Mucosa of gallbladder (tissue), 1 donor: ENCODE measurements around the gene TNS3. TPM values are rescaled to one million over a fixed set of nuclear protein-coding genes. Genes with fewer than 3 reads are reported as not detected.
A peak's percentile ranks its signal among the peaks of the same experiment; 100 is the strongest.

Source experiments
- DNase-seq: peaks from one replicate; pipeline ENCODE4 v3.0.0-alpha.2; 2020; ENCODE audit warnings: low spot score
- total RNA-seq: library from RNA; stranded (reverse); gene quantifications from one replicate; pipeline ENCODE4 v1.2.1, GENCODE V29; 2021
- donor health status: DM: no; HTN: no; CAD: no.

TNS3 gene
- total RNA-seq, 1 donor from 2014 or later, result 97.2 TPM

- DNase-seq, result no peak
Measured at GRCh38 chr7:47507522-47507921, 74.4 kb downstream of the TNS3 start.

GRCh38 chr7:47506382-47507339 lies 75.2 kb downstream of the TNS3 start:
- no peak for DNase-seq

- DNase-seq, result no peak
Measured at GRCh38 chr7:47505312-47506007, 76.5 kb downstream of the TNS3 start.

GRCh38 chr7:47504551-47505311 lies 77.2 kb downstream of the TNS3 start:
- DNase-seq, result no peak

GRCh38 chr7:47503281-47503680 lies 78.6 kb downstream of the TNS3 start:
- no peak for DNase-seq

- no peak for DNase-seq
Measured at GRCh38 chr7:47502240-47502877, 79.6 kb downstream of the TNS3 start.

- no peak for DNase-seq
Measured at GRCh38 chr7:47501406-47501805, 80.5 kb downstream of the TNS3 start.

GRCh38 chr7:47500103-47500563 lies 81.8 kb downstream of the TNS3 start:
- DNase-seq, result peak; percentile 83

GRCh38 chr7:47498229-47499056 lies 83.5 kb downstream of the TNS3 start:
- DNase-seq, result no peak

GRCh38 chr7:47497367-47498096 lies 84.4 kb downstream of the TNS3 start:
- no peak for DNase-seq

- no peak for DNase-seq
Measured at GRCh38 chr7:47496666-47497065, 85.2 kb downstream of the TNS3 start.

GRCh38 chr7:47496056-47496665 lies 85.8 kb downstream of the TNS3 start:
- no peak for DNase-seq

GRCh38 chr7:47493976-47494911 lies 87.7 kb downstream of the TNS3 start:
- no peak for DNase-seq

- DNase-seq, result no peak
Measured at GRCh38 chr7:47492716-47493325, 89.1 kb downstream of the TNS3 start.

- DNase-seq, result no peak
Measured at GRCh38 chr7:47490501-47491265, 91.2 kb downstream of the TNS3 start.

- no peak for DNase-seq
Measured at GRCh38 chr7:47489624-47490023, 92.3 kb downstream of the TNS3 start.

- no peak for DNase-seq
Measured at GRCh38 chr7:47488969-47489342, 93.0 kb downstream of the TNS3 start.
